Measurements from ENCODE around the gene CRADD.
"Not testable (repeated sequence)": the region's sequence is repeated elsewhere in the genome, so short reads cannot be mapped to it uniquely, and the experiment has no call there.

Gene CRADD

GRCh38 chr12:93778306-93778705 is 101.1 kb downstream of the CRADD start:
- Histone ChIP-seq H3K79me2 (ENCODE audit: insufficient read depth, low read length) (peaks cover 10% of the 10 kb centered on the region), H3K4me1 (ENCODE audit: insufficient read depth, low read length) (peaks cover 43% of the 10 kb centered on the region), H3K4me2 (ENCODE audit: insufficient read depth, low read length) (no peak overlapping the region), H3K9ac (ENCODE audit: low read depth, low read length) (no peak overlapping the region), H3K4me3 (ENCODE audit: low read depth in 1 of 2, low read length in 2 of 2) (no peak overlapping the region), H3K9me3 (ENCODE audit: insufficient read depth, low read length, severe bottlenecking) (peaks cover 4% of the 10 kb centered on the region), H3K36me3 (ENCODE audit: insufficient read depth, low read length) (peaks cover 4% of the 10 kb centered on the region; the same call in 1 of the 2 replicates), H2AFZ (ENCODE audit: low read depth, low read length) (no peak overlapping the region), H4K20me1 (ENCODE audit: insufficient read depth, low read length) (no peaks in the 10 kb centered on the region), H3K27me3 (ENCODE audit: insufficient read depth, low read length, poor library complexity) (no peaks in the 10 kb centered on the region), H3K27ac (ENCODE audit: low read length) (no peak overlapping the region)
- no peak for TF ChIP-seq CTCF (IDR thresholded peaks at IDR 0.05; ENCODE audit: borderline replicate concordance, extremely low read depth, low read length, poor library complexity, severe bottlenecking)
- no peak for TF ChIP-seq EZH2 (IDR thresholded peaks at IDR 0.05; ENCODE audit: borderline replicate concordance, low read depth, low read length, severe bottlenecking)
- DNase-seq (no peak), ATAC-seq (ENCODE audit: insufficient read depth, low read depth) (no peak)

- no peak overlapping the region for H2AFZ ChIP-seq (ENCODE audit: low read depth, low read length)
- H3K4me3 ChIP-seq (ENCODE audit: low read depth in 1 of 2, low read length in 2 of 2): no peak overlapping the region
- H3K27ac ChIP-seq (ENCODE audit: low read length): no peak overlapping the region
- no peak for DNase-seq
- no peaks in the 10 kb centered on the region for H3K27me3 ChIP-seq (ENCODE audit: insufficient read depth, low read length, poor library complexity)
- ATAC-seq (ENCODE audit: insufficient read depth, low read depth): no peak
- H3K9ac ChIP-seq (ENCODE audit: low read depth, low read length): no peak overlapping the region
- no peaks in the 10 kb centered on the region for H3K36me3 ChIP-seq (ENCODE audit: insufficient read depth, low read length)
- no peaks in the 10 kb centered on the region for H4K20me1 ChIP-seq (ENCODE audit: insufficient read depth, low read length)
- no peak overlapping the region; the same call in 1 of the 2 replicates for H3K4me2 ChIP-seq (ENCODE audit: insufficient read depth, low read length)
- no peaks in the 10 kb centered on the region for H3K9me3 ChIP-seq (ENCODE audit: insufficient read depth, low read length, severe bottlenecking)
- TF ChIP-seq EZH2 (IDR thresholded peaks at IDR 0.05; ENCODE audit: borderline replicate concordance, low read depth, low read length, severe bottlenecking) (no peak), CTCF (IDR thresholded peaks at IDR 0.05; ENCODE audit: borderline replicate concordance, extremely low read depth, low read length, poor library complexity, severe bottlenecking) (no peak)
- H3K4me1 ChIP-seq (ENCODE audit: insufficient read depth, low read length): peaks cover 44% of the 10 kb centered on the region
- peaks cover 7% of the 10 kb centered on the region for H3K79me2 ChIP-seq (ENCODE audit: insufficient read depth, low read length)
Observed at GRCh38 chr12:93778766-93779165, 101.6 kb downstream of the CRADD start.

- TF ChIP-seq EZH2 (IDR thresholded peaks at IDR 0.05; ENCODE audit: borderline replicate concordance, low read depth, low read length, severe bottlenecking) (no peak), CTCF (IDR thresholded peaks at IDR 0.05; ENCODE audit: borderline replicate concordance, extremely low read depth, low read length, poor library complexity, severe bottlenecking) (no peak)
- H3K4me3 ChIP-seq (ENCODE audit: low read depth in 1 of 2, low read length in 2 of 2): no peak overlapping the region
- H3K4me2 ChIP-seq (ENCODE audit: insufficient read depth, low read length): no peak overlapping the region
- peaks cover 58% of the 10 kb centered on the region for H3K4me1 ChIP-seq (ENCODE audit: insufficient read depth, low read length)
- no peaks in the 10 kb centered on the region for H3K27me3 ChIP-seq (ENCODE audit: insufficient read depth, low read length, poor library complexity)
- ATAC-seq (ENCODE audit: insufficient read depth, low read depth) (no peak), DNase-seq (no peak)
- no peak overlapping the region for H3K27ac ChIP-seq (ENCODE audit: low read length)
- no peak overlapping the region for H2AFZ ChIP-seq (ENCODE audit: low read depth, low read length)
- peaks cover 7% of the 10 kb centered on the region for H3K79me2 ChIP-seq (ENCODE audit: insufficient read depth, low read length)
- no peak overlapping the region for H3K9ac ChIP-seq (ENCODE audit: low read depth, low read length)
- no peaks in the 10 kb centered on the region for H4K20me1 ChIP-seq (ENCODE audit: insufficient read depth, low read length)
- no peaks in the 10 kb centered on the region for H3K9me3 ChIP-seq (ENCODE audit: insufficient read depth, low read length, severe bottlenecking)
- H3K36me3 ChIP-seq (ENCODE audit: insufficient read depth, low read length): no peaks in the 10 kb centered on the region
Observed at GRCh38 chr12:93780101-93780641, 103.0 kb downstream of the CRADD start.

- H2AFZ ChIP-seq (ENCODE audit: low read depth, low read length); H3K9ac ChIP-seq (ENCODE audit: low read depth, low read length); H3K4me3 ChIP-seq (ENCODE audit: low read depth in 1 of 2, low read length in 2 of 2); H3K36me3 ChIP-seq (ENCODE audit: insufficient read depth, low read length); H3K9me3 ChIP-seq (ENCODE audit: insufficient read depth, low read length, severe bottlenecking); ATAC-seq (ENCODE audit: insufficient read depth, low read depth); H3K27me3 ChIP-seq (ENCODE audit: insufficient read depth, low read length, poor library complexity); DNase-seq; H3K27ac ChIP-seq (ENCODE audit: low read length); H3K4me2 ChIP-seq (ENCODE audit: insufficient read depth, low read length); H3K79me2 ChIP-seq (ENCODE audit: insufficient read depth, low read length); H4K20me1 ChIP-seq (ENCODE audit: insufficient read depth, low read length): not testable (repeated sequence)
- peaks cover 65% of the 10 kb centered on the region for H3K4me1 ChIP-seq (ENCODE audit: insufficient read depth, low read length)
Observed at GRCh38 chr12:93780886-93781285, 103.7 kb downstream of the CRADD start.

GRCh38 chr12:93781961-93782360 is 104.8 kb downstream of the CRADD start:
- peaks cover 76% of the 10 kb centered on the region for H3K4me1 ChIP-seq (ENCODE audit: insufficient read depth, low read length)
- H3K4me3 ChIP-seq (ENCODE audit: low read depth in 1 of 2, low read length in 2 of 2); H3K9me3 ChIP-seq (ENCODE audit: insufficient read depth, low read length, severe bottlenecking); ATAC-seq (ENCODE audit: insufficient read depth, low read depth); H3K79me2 ChIP-seq (ENCODE audit: insufficient read depth, low read length); H3K4me2 ChIP-seq (ENCODE audit: insufficient read depth, low read length); DNase-seq; H4K20me1 ChIP-seq (ENCODE audit: insufficient read depth, low read length); H3K27ac ChIP-seq (ENCODE audit: low read length); H2AFZ ChIP-seq (ENCODE audit: low read depth, low read length); H3K27me3 ChIP-seq (ENCODE audit: insufficient read depth, low read length, poor library complexity); H3K9ac ChIP-seq (ENCODE audit: low read depth, low read length); H3K36me3 ChIP-seq (ENCODE audit: insufficient read depth, low read length): not testable (repeated sequence)

All from DND-41 (cell line).